HepG2 (cell line): ENCODE results near the gene CACTIN. TPM values are rescaled to one million over a fixed set of nuclear protein-coding genes. Genes with fewer than 3 reads are reported as not detected.

ENCODE experiments used
- ATAC-seq: fragments of 200-7000 bp; cut with Tn5 transposase; 3 replicates; pipeline ENCODE4 v1.9.1; 2020; ENCODE audit warnings: mild to moderate bottlenecking, moderate library complexity
- BruUV-seq: library from RNA; stranded (reverse); fragments of 400-500 nt; replicated peaks from 2 replicates; lab custom pipeline; 2021; lab: Mats Ljungman, UMichigan
- CTCF ChIA-PET: fragments of 300-600 bp; formaldehyde crosslinking; extraction: SDS; loops from one replicate; lab custom pipeline; 2021; ENCODE audit warnings: low total read pairs, inconsistent platforms, low intra/inter-chr PET ratio; lab: Yijun Ruan, JAX
- POLR2A ChIA-PET: fragments of 350-600 bp; sonication (Branson Sonifier 250); formaldehyde crosslinking; loops from one replicate; lab custom pipeline; 2020; ENCODE audit warnings: antibody characterized with exemption, inconsistent platforms; lab: Yijun Ruan, JAX
- DNase-seq: peaks from one replicate; pipeline ENCODE4 v3.0.0-alpha.2; 2015; ENCODE audit warnings: low spot score
- FAIRE-seq: peaks from 3 replicates; lab custom pipeline; 2011; peaks lifted over from hg19 to GRCh38; lab: Jason Lieb, UNC
- H2AFZ ChIP-seq: one replicate; pipeline ENCODE4 v1.6.1; 2011; ENCODE audit warnings: low read length, inconsistent platforms
- H3K27ac ChIP-seq: fragments of 300-600 bp; 3 replicates; pipeline ENCODE4 v1.8.0; 2011; ENCODE audit warnings: mixed run types, mild to moderate bottlenecking, mixed read lengths, low read length, inconsistent platforms; ENCODE audit not compliant: insufficient read depth; ENCODE audit errors: extremely low read length
- H3K27me3 ChIP-seq, 2 experiments: fragments of 200-600 bp in 1 of 2; 2 replicates in 1 of 2; 3 replicates in 1 of 2; pipeline versions ENCODE4 v1.6.0 to v1.8.0; 2011; ENCODE audit warnings: low read length in 2 of 2, mild to moderate bottlenecking in 2 of 2, moderate library complexity in 2 of 2, inconsistent platforms in 1 of 2; ENCODE audit not compliant: insufficient read depth in 2 of 2, control insufficient read depth in 1 of 2
- H3K36me3 ChIP-seq, 2 experiments: fragments of 200-600 bp in 1 of 2; replicated peaks in 1 of 2; 2 replicates in 1 of 2; 3 replicates in 1 of 2; pipeline versions ENCODE4 v1.5.1 to v1.8.0; 2011; ENCODE audit warnings: low read length in 2 of 2, inconsistent platforms in 1 of 2; ENCODE audit not compliant: insufficient read depth in 2 of 2, control insufficient read depth in 1 of 2
- H3K4me1 ChIP-seq: 2 replicates; pipeline ENCODE4 v1.5.1; 2012; ENCODE audit warnings: low read length, inconsistent platforms; ENCODE audit not compliant: insufficient read depth
- H3K4me2 ChIP-seq: 2 replicates; pipeline ENCODE4 v1.6.0; 2011; ENCODE audit warnings: low read depth, low read length, inconsistent platforms
- H3K4me3 ChIP-seq, 3 experiments: fragments of 200-600 bp in 1 of 3; sonication (generic), shearing (Covaris generic) in 1 of 3; replicated peaks in 1 of 3; 2 replicates each; pipeline ENCODE4 v1.5.1; 2011 to 2016; ENCODE audit warnings: low read length in 3 of 3, inconsistent platforms in 2 of 3, low read depth in 2 of 3, mild to moderate bottlenecking in 2 of 3, control low read depth in 1 of 3, mixed read lengths in 1 of 3; ENCODE audit not compliant: insufficient read depth in 1 of 3
- H3K79me2 ChIP-seq: one replicate; pipeline ENCODE4 v1.6.1; 2011; ENCODE audit warnings: low read length, inconsistent platforms; ENCODE audit not compliant: insufficient read depth
- H3K9ac ChIP-seq: 2 replicates; pipeline ENCODE4 v1.6.0; 2011; ENCODE audit warnings: mild to moderate bottlenecking, low read depth, low read length, inconsistent platforms; ENCODE audit not compliant: insufficient read depth
- H3K9me3 ChIP-seq: 2 replicates; pipeline ENCODE4 v1.5.1; 2012; ENCODE audit warnings: mild to moderate bottlenecking, low read length
- H4K20me1 ChIP-seq: 2 replicates; pipeline ENCODE4 v1.6.0; 2011; ENCODE audit warnings: inconsistent platforms, mild to moderate bottlenecking, low read length, moderate library complexity; ENCODE audit not compliant: insufficient read depth
- AHR ChIP-seq: IDR thresholded peaks from 2 replicates; pipeline ENCODE4 v1.6.1; 2018; ENCODE audit warnings: missing genetic modification reagents, missing compliant biosample characterization
- ARID3A ChIP-seq: IDR thresholded peaks from 2 replicates; pipeline ENCODE4 v1.6.1; 2012; ENCODE audit warnings: low read depth, low read length, improper control_type of control experiment
- ARNT ChIP-seq: fragments of 450-650 bp; IDR thresholded peaks from 2 replicates; pipeline ENCODE4 v1.6.1; 2017
- ATRX ChIP-seq: sonication (generic); formaldehyde crosslinking; IDR thresholded peaks from 2 replicates; pipeline ENCODE4 v1.4.0; 2020; ENCODE audit warnings: missing genetic modification reagents, borderline replicate concordance
- CBFB ChIP-seq: sonication (generic); formaldehyde crosslinking; IDR thresholded peaks from 2 replicates; pipeline ENCODE4 v1.4.0; 2020; ENCODE audit warnings: missing genetic modification reagents
- GRHL1 ChIP-seq: sonication (generic); formaldehyde crosslinking; conservative IDR thresholded peaks from 2 replicates; pipeline ENCODE4 v1.8.0; 2022; ENCODE audit warnings: missing genetic modification reagents
- HDAC2 ChIP-seq: sonication (generic); formaldehyde crosslinking; IDR thresholded peaks from 2 replicates; pipeline ENCODE4 v1.4.0; 2020; ENCODE audit warnings: missing genetic modification reagents
- RFX1 ChIP-seq: fragments of 450-650 bp; IDR thresholded peaks from 2 replicates; pipeline ENCODE4 v1.6.1; 2017
- RFXANK ChIP-seq: IDR thresholded peaks from 2 replicates; pipeline ENCODE4 v1.6.1; 2016
- SP140L ChIP-seq: sonication (generic); formaldehyde crosslinking; IDR thresholded peaks from 2 replicates; pipeline ENCODE4 v1.4.0; 2020; ENCODE audit warnings: missing genetic modification reagents, borderline replicate concordance
- ZBTB33 ChIP-seq: sonication (generic); formaldehyde crosslinking; IDR thresholded peaks from 2 replicates; pipeline ENCODE4 v1.4.0; 2020; ENCODE audit warnings: missing genetic modification reagents
- ZC3H4 ChIP-seq: sonication (generic); formaldehyde crosslinking; IDR thresholded peaks from 2 replicates; pipeline ENCODE4 v1.4.0; 2020; ENCODE audit warnings: missing genetic modification reagents, borderline replicate concordance
- ZNF12 ChIP-seq: sonication (generic); formaldehyde crosslinking; IDR thresholded peaks from 2 replicates; pipeline ENCODE4 v1.5.0; 2020; ENCODE audit warnings: missing genetic modification reagents
- ZNF44 ChIP-seq: sonication (generic); formaldehyde crosslinking; IDR thresholded peaks from 2 replicates; pipeline ENCODE4 v1.5.1; 2020; ENCODE audit warnings: mild to moderate bottlenecking, missing genetic modification reagents
- ZNF549 ChIP-seq: sonication (generic); formaldehyde crosslinking; IDR thresholded peaks from 2 replicates; pipeline ENCODE4 v1.5.0; 2020; ENCODE audit warnings: missing genetic modification reagents
- ZNF800 ChIP-seq: sonication (generic); formaldehyde crosslinking; IDR thresholded peaks from 2 replicates; pipeline ENCODE4 v1.4.0; 2020; ENCODE audit warnings: missing genetic modification reagents
- WGBS: methylation state at CpG from one replicate; pipeline ENCODE4 v1.1.6; 2017; ENCODE audit warnings: low lambda C conversion rate; 5-methylcytosine and 5-hydroxymethylcytosine counted together
- in situ Hi-C: cut with HindIII; loops from 2 replicates; pipeline ENCODE4 v1.10.0; 2017; ENCODE audit warnings: low pct_unique_long_range_greater_than_20kb; ENCODE audit not compliant: extremely low pct_ligation_motif_present
- intact Hi-C: fragments of 100-400 bp; cut with micrococcal nuclease; formaldehyde crosslinking; loops from one replicate; pipeline ENCODE4 v1.10.0; 2022; ENCODE audit not compliant: unreplicated experiment
- polyA plus RNA-seq, 8 experiments: library from polyadenylated mRNA; depleted of rRNA in 3 of 8; stranded (reverse) in 7 of 8; unstranded in 1 of 8; fragments of >200 nt; fragmentation: Illumina TruSeq in 4 of 8; extraction: Trizol in 4 of 8; gene quantifications; 2 replicates each; pipeline versions ENCODE4 v1.2.1 to v1.2.3, GENCODE V29; 2011 to 2016; ENCODE audit warnings: low read depth in 4 of 8, missing spikeins in 1 of 8, mixed read lengths in 1 of 8; ENCODE audit not compliant: insufficient read depth in 1 of 8
- total RNA-seq, 5 experiments: library from RNA; depleted of rRNA; stranded (reverse); fragments of >200 nt; fragmentation: Illumina TruSeq; extraction: Trizol; gene quantifications; 2 replicates each; pipeline ENCODE4 v1.2.3, GENCODE V29; 2016; ENCODE audit warnings: low read depth in 1 of 5

The CACTIN gene
- total and polyA plus RNA-seq, 2 of the 13 experiments (the other 11 are each of a cell fraction or from before 2014, with no cell fraction given) = 10.0 to 16.6 TPM

- ChIA-PET CTCF (no interaction called here), POLR2A (no interaction called here)
- TF ChIP-seq ZBTB33 (CRISPR knock-in tag) (no peak), ZC3H4 (no peak), ATRX (CRISPR knock-in tag) (no peak), ZNF549 (CRISPR knock-in tag) (no peak), ZNF800 (CRISPR knock-in tag) (no peak), HDAC2 (CRISPR knock-in tag) (no peak), SP140L (CRISPR knock-in tag) (no peak), CBFB (no peak), RFXANK (CRISPR knock-in tag) (no peak), ARID3A (no peak), RFX1 (no peak), GRHL1 (CRISPR knock-in tag) (no peak), ARNT (no peak), ZNF44 (CRISPR knock-in tag) (no peak), ZNF12 (CRISPR knock-in tag) (no peak), AHR (CRISPR knock-in tag) (no peak)
- Histone ChIP-seq H2AFZ (no peak overlapping the region), H3K79me2 (no peaks in the 10 kb centered on the region), H3K36me3 (peaks cover 3% of the 10 kb centered on the region in 2 experiments; a peak in 2 of 5 replicates), H3K9me3 (no peaks in the 10 kb centered on the region), H3K27me3 (no peaks in the 10 kb centered on the region), H3K4me3 (no peak overlapping the region), H3K9ac (no peak overlapping the region), H3K4me2 (no peak overlapping the region), H3K4me1 (no peaks in the 10 kb centered on the region), H3K27ac (no peak overlapping the region), H4K20me1 (no peaks in the 10 kb centered on the region)
- no TSS peak for BruUV-seq
- 97% methylated on average over 17 of the region's 17 CpGs for WGBS
- FAIRE-seq = no peak
- no peak for DNase-seq
- ATAC-seq = no peak
- intact Hi-C loops (no loop called here), in situ Hi-C loops (no loop called here)
Observed at GRCh38 chr19:3642296-3642695, 15.7 kb upstream of the CACTIN start.
